ENCODE results near the gene FNDC3B. TPM values are rescaled to one million over a fixed set of nuclear protein-coding genes. Genes with fewer than 3 reads are reported as not detected.

Gene FNDC3B
- total and polyA plus RNA-seq, 2 donors (not counting 3 experiments of a cell fraction or from before 2014, with no cell fraction given): 91.6 to 295 TPM

- Histone ChIP-seq H3K79me2 (ENCODE audit: control insufficient read depth, insufficient read depth, low read length) (peaks cover 75% of the 10 kb centered on the region), H3K27me3 (ENCODE audit: control insufficient read depth in 2 of 2, insufficient read depth in 2 of 2, low read length in 2 of 2) (no peaks in the 10 kb centered on the region), H3K9ac (replicated peaks; ENCODE audit: extremely low read depth, insufficient read depth, low read length) (peak overlapping the region; percentile 88), H3K27ac (ENCODE audit: insufficient read depth, low read depth, low read length) (peak overlapping the region; percentile 95), H3K9me1 (replicated peaks; ENCODE audit: control insufficient read depth, extremely low read depth, insufficient read depth, low read length) (no peaks in the 10 kb centered on the region), H3K9me3 (replicated peaks; ENCODE audit: control insufficient read depth, insufficient read depth, low read length) (no peaks in the 10 kb centered on the region), H2AFZ (ENCODE audit: low read depth, low read length) (no peak overlapping the region), H3K4me1 (ENCODE audit: control insufficient read depth, extremely low read depth, insufficient read depth, low read length) (peaks cover 97% of the 10 kb centered on the region), H3K4me2 (ENCODE audit: insufficient read depth, low read length) (peak overlapping the region; percentile 60), H3K36me3 (ENCODE audit: control insufficient read depth in 2 of 2, extremely low read depth in 1 of 2, insufficient read depth in 2 of 2, low read length in 2 of 2) (peaks cover 0 to 2% of the 10 kb centered on the region in 2 experiments), H4K20me1 (replicated peaks; ENCODE audit: control insufficient read depth, extremely low read depth, insufficient read depth, low read length) (no peaks in the 10 kb centered on the region), H3K4me3 (replicated peaks in 1 of 3; ENCODE audit: insufficient read depth in 1 of 3, low read depth in 1 of 3, low read length in 3 of 3) (peak overlapping the region in 1 of 3 experiments; percentile 20)
- dilution Hi-C loops (cut with MboI; ENCODE audit: extremely low pct_ligation_motif_present, low sequenced_read_pairs): no loop called here
- intact Hi-C loops (cut with micrococcal nuclease): loop anchor here (2.0 kb wide), 2 partner anchors 13 to 49 kb away; no protein-coding TSS in a partner anchor
- POLR2A ChIA-PET: interaction anchor here (0.7 to 1.3 kb wide), 2 partner anchors 11 kb away, joined by 3 to 4 read pairs; no protein-coding TSS in a partner anchor
- FAIRE-seq (peak; percentile 80), DNase-seq (ENCODE audit: low read depth, low spot score) (peak; percentile 73)
- CTCF ChIA-PET: interaction anchor here (1.1 kb wide), 2 partner anchors 16 to 111 kb away, joined by 3 read pairs; no protein-coding TSS in a partner anchor
- BruUV-seq (replicated peaks): no TSS peak
- TF ChIP-seq EZH2 (IDR thresholded peaks at IDR 0.05; ENCODE audit: borderline replicate concordance, low read depth, low read length, severe bottlenecking) (no peak), CTCF (IDR thresholded peaks at IDR 0.05; ENCODE audit: extremely low read depth in 1 of 2, insufficient read depth in 1 of 2, low read depth in 1 of 2, low read length in 2 of 2) (no peak), JUN (IDR thresholded peaks at IDR 0.05; ENCODE audit: borderline replicate concordance, insufficient read depth, insufficient read length, low read depth) (no peak), POLR2A (IDR thresholded peaks at IDR 0.05; ENCODE audit: low read depth, low read length) (peak; percentile 31), GATA2 (IDR thresholded peaks at IDR 0.05; ENCODE audit: insufficient read depth, insufficient read length, low read depth, low read length) (no peak), POLR2AphosphoS5 (IDR thresholded peaks at IDR 0.05; ENCODE audit: insufficient read depth, low read depth, low read length) (no peak), MYC (IDR thresholded peaks at IDR 0.05; ENCODE audit: low read depth, low read length) (no peak)
Observed at GRCh38 chr3:172151651-172152649, 112.6 kb downstream of the FNDC3B start.
